NCI-H226 (cell line): ENCODE data around the gene ANAPC10.
"Not testable (repeated sequence)": the region's sequence is repeated elsewhere in the genome, so short reads cannot be mapped to it uniquely, and the experiment has no call there.

ENCODE experiments used
- DNase-seq: peaks from one replicate; pipeline ENCODE4 v3.0.0-alpha.2; 2015

Gene ANAPC10

DNA sequence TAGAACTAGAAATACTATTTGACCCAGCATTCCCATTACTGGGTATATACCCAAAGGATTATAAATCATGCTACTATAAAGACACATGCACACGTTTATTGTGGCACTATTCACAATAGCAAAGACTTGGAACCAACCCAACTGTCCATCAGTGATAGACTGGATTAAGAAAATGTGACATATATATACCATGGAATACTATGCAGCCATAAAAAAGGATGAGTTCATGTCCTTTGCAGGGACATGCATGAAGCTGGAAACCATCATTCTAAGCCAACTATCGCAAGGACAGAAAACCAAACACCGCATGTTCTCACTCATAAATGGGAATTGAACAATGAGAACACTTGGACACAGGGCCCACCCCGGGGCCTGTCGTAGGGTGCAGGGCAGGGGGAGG is 97.3 kb downstream of the ANAPC10 start:
- not testable (repeated sequence) for DNase-seq

DNA sequence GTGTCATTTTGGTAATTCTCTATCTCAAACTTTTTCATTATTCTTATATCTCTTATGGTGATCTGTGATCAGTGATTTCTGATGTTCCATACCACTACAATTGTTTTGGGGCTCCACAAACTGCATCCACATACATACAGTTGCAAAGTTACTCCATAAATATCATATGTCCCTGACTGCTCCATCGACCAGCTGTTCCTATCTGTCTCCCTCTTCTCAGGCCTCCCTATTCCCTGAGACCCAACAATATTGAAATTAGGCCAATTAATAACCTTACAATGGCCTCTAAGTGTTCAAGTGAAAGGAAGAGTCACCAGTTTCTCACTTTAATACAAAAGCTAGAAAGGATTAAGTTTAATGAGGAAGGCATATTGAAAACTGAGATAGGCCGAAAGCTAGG is 108.7 kb downstream of the ANAPC10 start:
- DNase-seq, result no peak

- DNase-seq, result no peak
Measured at GRCh38 chr4:144985531-144985930, 112.5 kb downstream of the ANAPC10 start.

DNA sequence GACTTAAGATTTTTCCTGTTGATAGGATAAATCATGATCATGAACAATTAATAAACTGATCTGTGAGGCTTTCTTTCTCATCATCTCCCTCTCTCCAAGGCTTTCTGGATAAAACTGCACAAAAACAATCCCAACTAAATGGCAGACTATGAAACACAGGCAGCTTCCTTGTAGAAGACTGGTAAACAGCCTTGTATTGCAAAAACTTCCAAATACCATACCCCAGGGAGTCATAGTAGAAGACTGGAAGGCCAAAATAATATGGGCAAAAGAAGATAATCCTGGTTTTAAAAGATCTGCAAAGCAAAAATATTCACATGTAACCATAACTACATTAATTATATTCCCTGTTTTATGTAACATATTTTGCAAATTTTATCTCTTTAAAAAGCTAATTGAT is 113.0 kb downstream of the ANAPC10 start:
- no peak for DNase-seq

DNA sequence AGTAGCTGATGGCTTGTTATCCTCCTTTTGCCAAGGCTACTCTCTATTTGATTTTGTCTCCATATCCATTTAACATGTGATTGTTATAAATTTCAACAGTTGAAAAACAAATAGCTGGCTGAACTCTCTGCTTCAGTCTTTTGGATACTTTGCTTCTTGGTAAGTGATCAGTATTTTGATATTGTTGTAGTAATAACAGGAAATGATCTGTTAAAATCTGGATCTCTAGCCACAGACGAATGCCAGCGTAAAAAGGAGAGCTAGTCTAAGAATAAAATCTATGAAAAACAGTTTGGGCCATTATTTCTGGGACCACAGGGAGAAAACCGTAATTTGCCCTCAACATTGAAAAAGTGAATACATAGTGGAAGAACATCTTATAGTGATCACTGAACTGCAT is 113.8 kb downstream of the ANAPC10 start:
- DNase-seq, result no peak

DNA sequence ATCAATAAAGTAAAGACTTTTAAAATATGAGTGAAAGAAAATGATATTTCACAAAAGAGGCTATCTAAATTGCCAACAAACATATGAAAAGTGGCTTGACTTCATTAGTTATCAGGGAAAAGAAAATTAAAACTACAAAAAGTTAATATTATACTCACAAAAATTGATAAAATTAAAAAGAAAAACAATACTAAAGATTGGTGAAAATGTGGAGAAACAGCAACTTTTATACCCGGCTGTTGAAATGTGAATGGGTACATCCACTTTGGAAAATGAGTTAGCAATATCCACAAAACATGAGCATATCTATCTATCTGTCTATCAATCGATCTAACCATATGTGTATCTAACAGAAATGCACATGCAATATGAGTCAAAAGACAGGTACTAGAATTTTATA is 122.3 kb downstream of the ANAPC10 start:
- DNase-seq, result no peak

GRCh38 chr4:144970597-144970996 is 127.4 kb downstream of the ANAPC10 start:
- DNase-seq, result no peak

DNA sequence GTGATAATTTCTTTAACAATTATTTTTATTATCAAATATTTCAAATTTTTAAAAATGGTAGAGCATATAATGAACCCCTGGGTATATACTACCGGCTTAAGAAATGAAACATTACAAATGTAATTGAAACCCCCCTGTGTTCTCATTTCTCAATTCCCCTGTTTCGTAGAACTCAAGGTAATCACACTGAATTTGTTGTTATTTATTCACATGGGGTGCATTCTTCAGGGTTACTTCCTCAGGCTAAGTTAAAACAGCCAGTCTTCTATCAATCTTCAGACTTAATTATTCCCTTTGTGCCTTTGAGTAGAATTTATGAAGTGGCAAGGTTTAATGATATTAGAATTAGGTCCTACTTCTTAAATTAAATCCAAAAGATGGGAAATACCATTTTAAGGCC is 128.2 kb downstream of the ANAPC10 start:
- no peak for DNase-seq

GRCh38 chr4:144968606-144969005 is 129.4 kb downstream of the ANAPC10 start:
- no peak for DNase-seq

DNA sequence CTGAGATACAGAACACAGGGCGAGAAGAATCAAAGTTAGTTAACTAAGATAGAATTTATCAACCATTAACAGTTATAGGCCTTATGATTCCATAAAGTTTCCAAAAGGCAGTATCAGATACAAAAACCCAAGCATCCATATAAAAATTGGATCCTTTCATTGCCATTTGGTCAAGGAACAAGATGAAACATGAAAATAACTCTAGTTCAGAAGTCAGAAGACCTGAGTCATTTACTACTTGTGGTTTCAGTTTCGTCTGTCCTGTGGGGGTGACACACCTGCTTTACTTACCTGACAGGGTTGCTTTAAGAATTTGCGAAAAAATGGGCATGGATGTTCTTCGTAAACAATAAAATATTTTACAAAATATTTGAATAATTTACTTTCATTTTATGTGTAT is 130.8 kb downstream of the ANAPC10 start:
- no peak for DNase-seq

DNA sequence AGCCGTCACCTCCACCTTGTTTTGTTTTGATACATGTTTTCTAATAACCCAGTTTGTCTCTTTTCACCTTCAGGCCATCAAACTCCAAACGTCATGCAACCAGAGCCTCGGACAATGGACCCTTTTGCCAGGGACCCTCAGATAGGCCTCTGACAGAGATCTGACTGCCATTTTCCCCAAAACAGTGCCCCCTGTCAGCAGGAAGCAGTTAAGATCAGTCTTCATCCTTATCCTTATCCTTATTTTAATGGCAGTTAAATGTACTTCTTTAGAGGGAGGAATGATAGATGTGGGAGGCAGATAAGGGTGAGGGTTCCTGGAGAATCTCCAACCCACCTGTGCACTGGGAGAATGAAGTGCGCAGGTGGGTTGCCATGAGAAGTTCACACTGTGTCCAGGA is 135.7 kb downstream of the ANAPC10 start:
- no peak for DNase-seq

DNA sequence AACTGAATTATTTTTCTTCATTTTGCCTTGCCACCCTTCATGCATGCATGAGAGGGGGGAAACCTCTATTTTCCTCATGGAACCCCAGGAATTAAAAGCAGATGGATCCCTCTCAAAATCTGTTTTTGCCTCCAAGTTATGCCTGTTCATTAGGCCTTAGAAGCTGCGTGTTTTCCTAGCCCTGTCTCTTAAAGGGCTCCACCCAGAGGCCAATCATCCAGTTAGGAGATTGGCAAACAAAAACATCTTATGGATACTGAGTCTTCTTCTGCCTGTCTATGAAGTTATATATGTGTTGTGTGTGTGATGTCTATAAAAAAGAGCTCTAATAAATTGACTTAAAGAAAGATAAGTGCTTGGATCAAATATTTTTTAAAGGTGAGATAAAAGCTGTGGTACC is 142.9 kb downstream of the ANAPC10 start:
- no peak for DNase-seq

- DNase-seq, result no peak
Measured at GRCh38 chr4:144954230-144954629, 143.8 kb downstream of the ANAPC10 start.

- no peak for DNase-seq
Measured at GRCh38 chr4:144948421-144948820, 149.6 kb downstream of the ANAPC10 start.

DNA sequence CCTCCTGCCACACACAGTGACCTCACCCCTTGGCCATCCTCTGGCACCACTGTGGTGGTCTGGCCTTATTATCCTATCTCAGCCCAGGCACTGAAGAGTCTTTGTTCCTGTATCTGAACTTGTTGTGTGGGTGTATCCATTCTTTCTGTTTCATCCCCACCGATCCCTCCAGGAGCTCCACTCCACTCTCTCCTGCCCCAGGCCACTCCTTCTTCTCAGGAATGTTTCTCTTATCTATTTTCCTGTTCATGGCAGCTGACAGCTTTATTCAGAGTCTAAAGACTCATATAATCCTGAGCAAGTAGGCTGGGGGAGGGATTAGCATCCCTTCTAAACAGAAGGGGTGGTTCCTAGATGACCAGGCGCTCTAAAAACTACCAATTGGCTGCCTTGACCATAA is 150.0 kb downstream of the ANAPC10 start:
- DNase-seq, result peak; percentile 88
